ENCODE results near the gene NF1. TPM values are rescaled to one million over a fixed set of nuclear protein-coding genes. Genes with fewer than 3 reads are reported as not detected.

NF1 gene
- total RNA-seq, 4 donors from 2014 or later: 15.6 to 48.4 (median 26.9) TPM

DNA sequence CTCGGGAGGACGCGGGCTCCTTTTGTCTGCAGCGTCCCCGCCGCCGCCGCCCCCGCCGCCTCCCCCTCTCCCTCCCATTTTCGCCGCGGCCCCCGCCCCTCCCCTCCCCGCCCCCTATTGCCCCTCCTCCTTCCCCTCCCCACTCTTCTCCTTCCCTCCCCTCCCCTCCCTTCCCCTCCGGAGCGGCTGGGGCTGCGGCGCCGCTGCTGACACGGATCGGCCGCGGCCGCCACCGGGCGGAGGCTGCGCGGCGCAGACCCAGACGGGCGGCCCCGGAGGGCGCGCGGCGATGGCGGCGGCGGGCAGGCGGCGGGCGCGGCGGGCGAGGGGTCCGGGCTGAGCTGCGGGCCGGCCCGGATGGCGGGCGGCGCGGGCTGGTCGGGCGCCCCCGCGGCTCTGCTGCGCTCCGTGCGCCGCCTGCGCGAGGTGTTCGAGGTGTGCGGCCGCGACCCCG is 296.7 kb downstream of the NF1 start, which contains the start of gene RAB11FIP4:
Gene RAB11FIP4, plus strand, starts transcription at position 180 of the 454 bp plus-strand sequence. Its CDS starts 178 bp downstream, at position 358.
- Histone ChIP-seq H3K4me3 (peak within 1 kb of the TSS; percentile 31 to 71 (median 44)), H3K27ac (no peak within 1 kb of the TSS), H3K36me3 (no peaks in the 10 kb centered on the region), H3K27me3 (peaks cover 0 to 70% (median 6%) of the 10 kb centered on the region in 4 donors), H3K9me3 (no peaks in the 10 kb centered on the region), H3K4me1 (peaks cover 11 to 37% (median 15%) of the 10 kb centered on the region in 3 donors)
- intact Hi-C loops (cut with DNase I): no loop called here
- no peak for DNase-seq
- TF ChIP-seq POLR2A (IDR thresholded peaks at IDR 0.05): no peak
- TF ChIP-seq, protein P1, sequence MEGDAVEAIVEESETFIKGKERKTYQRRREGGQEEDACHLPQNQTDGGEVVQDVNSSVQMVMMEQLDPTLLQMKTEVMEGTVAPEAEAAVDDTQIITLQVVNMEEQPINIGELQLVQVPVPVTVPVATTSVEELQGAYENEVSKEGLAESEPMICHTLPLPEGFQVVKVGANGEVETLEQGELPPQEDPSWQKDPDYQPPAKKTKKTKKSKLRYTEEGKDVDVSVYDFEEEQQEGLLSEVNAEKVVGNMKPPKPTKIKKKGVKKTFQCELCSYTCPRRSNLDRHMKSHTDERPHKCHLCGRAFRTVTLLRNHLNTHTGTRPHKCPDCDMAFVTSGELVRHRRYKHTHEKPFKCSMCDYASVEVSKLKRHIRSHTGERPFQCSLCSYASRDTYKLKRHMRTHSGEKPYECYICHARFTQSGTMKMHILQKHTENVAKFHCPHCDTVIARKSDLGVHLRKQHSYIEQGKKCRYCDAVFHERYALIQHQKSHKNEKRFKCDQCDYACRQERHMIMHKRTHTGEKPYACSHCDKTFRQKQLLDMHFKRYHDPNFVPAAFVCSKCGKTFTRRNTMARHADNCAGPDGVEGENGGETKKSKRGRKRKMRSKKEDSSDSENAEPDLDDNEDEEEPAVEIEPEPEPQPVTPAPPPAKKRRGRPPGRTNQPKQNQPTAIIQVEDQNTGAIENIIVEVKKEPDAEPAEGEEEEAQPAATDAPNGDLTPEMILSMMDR (IDR thresholded peaks at IDR 0.05): no peak
- WGBS, 2 donors: 0% methylated on average over 5 of the region's 69 CpGs; no CpG with 5 or more reads in 1 of the 2 donors

DNA sequence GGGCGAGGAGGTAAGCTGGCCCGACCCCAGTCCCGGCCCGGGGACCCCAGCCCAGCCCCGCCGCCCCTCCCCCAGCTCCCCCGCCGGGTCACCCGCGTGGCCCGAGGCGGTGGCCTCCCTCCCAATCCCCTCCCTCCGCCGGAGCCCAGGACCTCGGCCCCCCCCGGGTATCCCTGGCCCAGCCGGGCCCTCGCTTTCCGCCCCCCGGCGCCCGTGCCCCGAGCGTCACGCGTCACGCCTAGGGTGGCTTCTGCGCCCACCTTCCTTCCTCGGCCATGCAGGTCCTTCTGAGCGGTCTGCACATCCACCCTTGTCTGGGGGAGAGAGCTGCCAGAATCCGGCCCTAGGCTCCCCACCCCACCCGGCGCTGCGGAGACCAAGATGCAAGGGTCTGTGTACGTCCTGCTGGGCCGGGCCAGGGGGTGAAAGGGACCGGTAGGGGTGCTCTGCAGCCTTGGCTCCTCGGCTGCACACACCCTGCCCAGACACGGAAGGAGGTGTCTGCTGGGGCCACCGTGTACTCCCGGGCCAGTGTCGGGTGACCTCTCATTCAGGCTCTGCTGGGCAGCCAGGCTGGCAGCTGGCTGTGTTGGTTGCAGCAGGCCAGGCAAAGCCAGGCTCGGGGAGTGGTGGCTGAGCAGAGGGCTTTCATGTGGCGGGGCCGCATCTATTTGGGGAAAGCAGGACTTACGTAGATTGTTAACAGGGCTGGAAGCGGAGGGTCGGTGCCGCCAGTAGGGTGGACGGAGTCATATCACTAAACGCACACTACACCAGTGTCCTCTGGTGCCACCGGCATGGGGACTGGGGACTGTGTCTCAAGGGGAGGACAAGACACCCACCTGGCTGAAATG is 297.5 kb downstream of the NF1 start:
- TF ChIP-seq, protein P1 (IDR thresholded peaks at IDR 0.05): no peak
- TF ChIP-seq POLR2A (IDR thresholded peaks at IDR 0.05): no peak
- Histone ChIP-seq H3K27ac (no peak overlapping the region), H3K27me3 (peaks cover 0 to 70% (median 6%) of the 10 kb centered on the region in 4 donors), H3K4me3 (peak overlapping the region; percentile 24 to 71 (median 44)), H3K36me3 (no peaks in the 10 kb centered on the region), H3K4me1 (peaks cover 11 to 37% (median 15%) of the 10 kb centered on the region in 3 donors), H3K9me3 (no peaks in the 10 kb centered on the region)
- 20 to 56% methylated on average over 1 to 6 of the region's 52 CpGs for WGBS, 2 donors
- intact Hi-C loops (cut with DNase I): no loop called here
- DNase-seq: no peak

DNA sequence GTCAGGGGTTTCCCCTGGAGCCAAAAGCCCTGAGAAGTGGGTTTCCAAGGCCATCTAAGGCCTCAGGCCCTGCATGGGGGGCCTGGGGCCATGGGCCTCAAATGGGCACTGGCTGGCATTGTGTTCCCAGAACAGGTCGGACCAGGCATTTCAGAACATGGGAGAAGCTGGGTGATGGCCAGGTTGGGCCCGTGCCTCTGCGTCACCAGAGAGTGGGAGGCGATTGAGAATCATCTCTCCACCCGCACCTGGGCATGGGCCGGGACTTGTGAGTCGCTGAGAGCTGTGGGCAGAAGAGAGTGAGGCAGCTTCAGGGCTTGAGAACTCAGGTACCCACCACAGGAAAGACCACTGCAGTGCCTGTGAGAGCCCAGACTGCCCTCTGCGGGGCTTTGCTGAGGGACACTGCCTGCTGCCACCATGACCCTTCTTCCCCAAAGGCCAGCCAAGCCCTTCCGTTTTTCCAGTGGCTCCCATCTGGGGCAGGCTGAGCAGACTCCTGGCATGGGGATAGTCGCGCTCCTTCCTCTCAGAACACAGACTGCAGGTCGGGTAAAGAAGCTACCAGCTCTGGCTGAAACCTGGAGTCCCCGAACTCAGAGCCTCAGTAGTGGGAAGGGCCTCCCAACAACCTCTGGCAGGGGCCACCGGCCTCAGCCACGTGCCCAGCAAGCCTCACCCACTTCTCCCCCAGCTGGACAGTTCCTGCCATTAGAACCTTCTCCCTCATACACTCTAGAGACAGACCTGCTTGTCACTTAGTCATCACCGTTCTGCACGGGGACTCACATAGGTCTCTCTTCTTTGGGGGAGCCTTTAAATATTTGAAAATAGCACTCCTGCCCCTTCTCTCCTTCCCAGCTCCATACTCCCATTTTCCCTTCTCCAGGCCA is 298.3 kb downstream of the NF1 start:
- Histone ChIP-seq H3K27ac (no peak overlapping the region), H3K36me3 (no peaks in the 10 kb centered on the region), H3K4me3 (no peak overlapping the region), H3K27me3 (peaks cover 0 to 70% (median 6%) of the 10 kb centered on the region in 4 donors), H3K9me3 (no peaks in the 10 kb centered on the region), H3K4me1 (peaks cover 11 to 37% (median 15%) of the 10 kb centered on the region in 3 donors)
- DNase-seq: no peak
- WGBS, 2 donors: 45 to 57% methylated on average over 6 to 12 of the region's 17 CpGs
- intact Hi-C loops (cut with DNase I): no loop called here
- TF ChIP-seq POLR2A (IDR thresholded peaks at IDR 0.05): no peak
- TF ChIP-seq, protein P1 (IDR thresholded peaks at IDR 0.05): no peak

DNA sequence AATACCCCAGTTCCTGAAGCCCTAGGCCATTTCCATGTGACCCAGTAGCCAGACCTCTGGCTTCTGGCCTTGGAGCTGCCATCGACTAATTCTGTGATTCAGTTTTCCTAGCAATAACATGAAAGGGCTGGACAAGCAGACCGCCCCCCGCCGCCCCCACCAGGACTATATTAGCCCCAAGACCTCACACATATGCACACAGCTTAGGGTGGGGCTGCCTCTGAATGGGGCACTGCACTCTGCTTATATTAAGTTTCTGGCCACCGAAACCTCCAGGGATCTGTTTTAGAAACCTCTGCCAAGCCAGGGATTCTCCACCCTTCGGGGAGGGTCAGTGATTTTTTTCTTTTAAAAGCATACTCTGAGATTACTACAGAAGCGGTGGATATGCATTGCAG is 299.0 kb downstream of the NF1 start:
- WGBS, 2 donors: 84 to 88% methylated on average over 5 to 7 of the region's 7 CpGs
- H3K27me3 ChIP-seq: peaks cover 0 to 72% (median 6%) of the 10 kb centered on the region in 4 donors
- no peak overlapping the region for H3K27ac ChIP-seq
- intact Hi-C loops (cut with DNase I): no loop called here
- H3K4me1 ChIP-seq: peaks cover 11 to 37% (median 15%) of the 10 kb centered on the region in 3 donors
- no peaks in the 10 kb centered on the region for H3K9me3 ChIP-seq
- TF ChIP-seq, protein P1 (IDR thresholded peaks at IDR 0.05): no peak
- no peak for TF ChIP-seq POLR2A (IDR thresholded peaks at IDR 0.05)
- DNase-seq: no peak
- H3K4me3 ChIP-seq: no peak overlapping the region
- no peaks in the 10 kb centered on the region for H3K36me3 ChIP-seq
